ENCODE results near the gene NUP210L. TPM values are rescaled to one million over a fixed set of nuclear protein-coding genes. Genes with fewer than 3 reads are reported as not detected.

NUP210L gene
- total RNA-seq, 1 experiment from 2014 or later, result 0.10 TPM

DNA sequence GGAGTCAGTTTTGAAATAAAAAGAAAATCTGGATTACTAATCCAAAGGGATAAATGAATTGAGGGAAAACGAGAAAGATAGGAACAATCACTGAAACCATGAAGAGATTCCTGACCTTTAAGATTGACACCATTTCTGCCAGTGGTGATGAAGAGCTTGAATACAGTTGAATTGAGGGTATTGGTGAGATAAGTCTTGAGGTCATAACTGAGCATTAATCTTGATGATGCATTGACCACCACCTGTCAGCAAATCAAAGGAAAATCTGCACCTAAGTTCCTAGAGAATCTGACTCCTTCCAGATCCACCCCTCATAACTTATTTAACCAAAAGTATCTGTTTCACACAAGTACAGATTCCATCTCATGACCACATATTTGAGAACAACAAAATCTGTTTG is 142.7 kb downstream of the NUP210L start:
- Histone ChIP-seq H3K27me3 (ENCODE audit: insufficient read depth, low read length) (no peaks in the 10 kb centered on the region), H4K20me1 (ENCODE audit: insufficient read depth) (no peaks in the 10 kb centered on the region), H2AFZ (ENCODE audit: low read depth, low read length, poor library complexity, severe bottlenecking) (no peak overlapping the region), H3K79me2 (ENCODE audit: insufficient read depth, low read length) (no peaks in the 10 kb centered on the region), H3K4me1 (ENCODE audit: control insufficient read depth in 1 of 2, insufficient read depth in 2 of 2, low read length in 2 of 2) (peaks cover 3 to 6% of the 10 kb centered on the region in 2 experiments; a peak in 2 of 4 replicates), H3K9me3 (ENCODE audit: control insufficient read depth in 1 of 2, insufficient read depth in 1 of 2, low read depth in 1 of 2, low read length in 2 of 2) (no peaks in the 10 kb centered on the region), H3K4me3 (replicated peaks in 1 of 2; ENCODE audit: low read depth in 1 of 2, low read length in 2 of 2) (no peak overlapping the region), H3K4me2 (ENCODE audit: low read length) (no peak overlapping the region), H3K9ac (ENCODE audit: low read length) (no peak overlapping the region), H3K36me3 (ENCODE audit: control insufficient read depth in 1 of 2, insufficient read depth in 2 of 2, low read length in 2 of 2) (no peaks in the 10 kb centered on the region), H3K27ac (ENCODE audit: low read depth, low read length) (no peak overlapping the region), H3K9me2 (ENCODE audit: insufficient read depth) (no peaks in the 10 kb centered on the region)
- ChIA-PET CTCF (no interaction called here), RAD21 (ENCODE audit: low non-redundant PET in 1 of 2, low total read pairs in 2 of 2, uncharacterized antibody in 2 of 2, unreplicated experiment in 2 of 2) (no interaction called here), POLR2A (interaction anchor here (1.2 kb wide), 1 partner anchor 22 kb away, joined by 4 read pairs; the partner anchor contains the start of gene RPS27)
- ATAC-seq (no peak), DNase-seq (ENCODE audit: low read depth, low spot score) (no peak)
- intact Hi-C loops (cut with micrococcal nuclease), result no loop called here
- BruUV-seq (replicated peaks), result no TSS peak
- no peak for TF ChIP-seq SRF (IDR thresholded peaks at IDR 0.05; ENCODE audit: low read depth)

DNA sequence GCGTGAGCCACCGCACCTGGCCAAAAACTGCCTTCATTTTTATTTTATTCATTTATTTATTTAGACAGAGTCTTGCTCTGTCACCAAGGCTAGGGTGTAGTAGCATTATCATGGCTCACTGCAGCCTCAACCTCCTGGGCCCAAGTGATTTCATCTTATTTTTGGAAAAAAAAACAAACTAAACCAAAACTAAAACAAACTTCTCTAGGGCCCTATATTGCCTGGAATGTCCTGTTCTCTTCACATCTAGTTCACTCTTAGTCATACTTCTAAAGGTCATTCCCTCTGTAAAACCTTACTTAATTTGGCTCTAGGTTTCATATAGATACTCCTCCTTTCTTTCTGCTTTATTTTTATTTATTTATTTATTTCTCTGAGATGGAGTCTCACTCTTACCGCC is 148.7 kb downstream of the NUP210L start:
- peaks cover 7 to 16% of the 10 kb centered on the region in 2 experiments for H3K4me1 ChIP-seq (ENCODE audit: control insufficient read depth in 1 of 2, insufficient read depth in 2 of 2, low read length in 2 of 2)
- ChIA-PET CTCF (no interaction called here), POLR2A (interaction anchor here (1.1 kb wide), 1 partner anchor 16 kb away, joined by 5 read pairs; no protein-coding TSS in a partner anchor), RAD21 (ENCODE audit: low non-redundant PET in 1 of 2, low total read pairs in 2 of 2, uncharacterized antibody in 2 of 2, unreplicated experiment in 2 of 2) (no interaction called here)
- no peaks in the 10 kb centered on the region for H4K20me1 ChIP-seq (ENCODE audit: insufficient read depth)
- no peaks in the 10 kb centered on the region for H3K36me3 ChIP-seq (ENCODE audit: control insufficient read depth in 1 of 2, insufficient read depth in 2 of 2, low read length in 2 of 2)
- no peaks in the 10 kb centered on the region for H3K27me3 ChIP-seq (ENCODE audit: insufficient read depth, low read length)
- H3K79me2 ChIP-seq (ENCODE audit: insufficient read depth, low read length), result no peaks in the 10 kb centered on the region
- H3K9me3 ChIP-seq (ENCODE audit: control insufficient read depth in 1 of 2, insufficient read depth in 1 of 2, low read depth in 1 of 2, low read length in 2 of 2), result no peaks in the 10 kb centered on the region
- no peak overlapping the region for H3K9ac ChIP-seq (ENCODE audit: low read length)
- BruUV-seq (replicated peaks), result no TSS peak
- no peak for TF ChIP-seq TCF7L2 (IDR thresholded peaks at IDR 0.05; ENCODE audit: borderline replicate concordance, extremely low read depth, insufficient read depth, insufficient read length)
- no peak for TF ChIP-seq EZH2 (IDR thresholded peaks at IDR 0.05)
- no peak for TF ChIP-seq RAD21 (IDR thresholded peaks at IDR 0.05; ENCODE audit: low read depth)
- TF ChIP-seq POLR2A (IDR thresholded peaks at IDR 0.05; ENCODE audit: borderline replicate concordance, extremely low read depth, insufficient read depth, insufficient read length), result no peak
- TF ChIP-seq ELF1 (IDR thresholded peaks at IDR 0.05; ENCODE audit: borderline replicate concordance, low read depth), result no peak
- no peak for TF ChIP-seq EGR1 (IDR thresholded peaks at IDR 0.05; ENCODE audit: low read depth)
- TF ChIP-seq FOSL1 (IDR thresholded peaks at IDR 0.05; ENCODE audit: low read depth), result no peak
- TF ChIP-seq CBX3 (IDR thresholded peaks at IDR 0.05; ENCODE audit: low read depth), result no peak
- TF ChIP-seq JUND (IDR thresholded peaks at IDR 0.05), result no peak
- TF ChIP-seq CEBPB (IDR thresholded peaks at IDR 0.05; ENCODE audit: low read depth), result no peak
- no peak for TF ChIP-seq ZFX (IDR thresholded peaks at IDR 0.05)
- TF ChIP-seq, protein P1, sequence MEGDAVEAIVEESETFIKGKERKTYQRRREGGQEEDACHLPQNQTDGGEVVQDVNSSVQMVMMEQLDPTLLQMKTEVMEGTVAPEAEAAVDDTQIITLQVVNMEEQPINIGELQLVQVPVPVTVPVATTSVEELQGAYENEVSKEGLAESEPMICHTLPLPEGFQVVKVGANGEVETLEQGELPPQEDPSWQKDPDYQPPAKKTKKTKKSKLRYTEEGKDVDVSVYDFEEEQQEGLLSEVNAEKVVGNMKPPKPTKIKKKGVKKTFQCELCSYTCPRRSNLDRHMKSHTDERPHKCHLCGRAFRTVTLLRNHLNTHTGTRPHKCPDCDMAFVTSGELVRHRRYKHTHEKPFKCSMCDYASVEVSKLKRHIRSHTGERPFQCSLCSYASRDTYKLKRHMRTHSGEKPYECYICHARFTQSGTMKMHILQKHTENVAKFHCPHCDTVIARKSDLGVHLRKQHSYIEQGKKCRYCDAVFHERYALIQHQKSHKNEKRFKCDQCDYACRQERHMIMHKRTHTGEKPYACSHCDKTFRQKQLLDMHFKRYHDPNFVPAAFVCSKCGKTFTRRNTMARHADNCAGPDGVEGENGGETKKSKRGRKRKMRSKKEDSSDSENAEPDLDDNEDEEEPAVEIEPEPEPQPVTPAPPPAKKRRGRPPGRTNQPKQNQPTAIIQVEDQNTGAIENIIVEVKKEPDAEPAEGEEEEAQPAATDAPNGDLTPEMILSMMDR (IDR thresholded peaks at IDR 0.05 in 2 of 3, conservative IDR thresholded peaks at IDR 0.05 in 1 of 3; ENCODE audit: borderline replicate concordance in 1 of 3, insufficient read depth in 1 of 3, low read depth in 2 of 3, low read length in 2 of 3), result no peak
- no peak for TF ChIP-seq SP1 (IDR thresholded peaks at IDR 0.05; ENCODE audit: low read depth)
- TF ChIP-seq POLR2AphosphoS5 (IDR thresholded peaks at IDR 0.05; ENCODE audit: low read depth, low read length), result no peak
- no peak overlapping the region for H2AFZ ChIP-seq (ENCODE audit: low read depth, low read length, poor library complexity, severe bottlenecking)
- DNase-seq (ENCODE audit: low read depth, low spot score), result no peak
- intact Hi-C loops (cut with micrococcal nuclease), result no loop called here
- no peaks in the 10 kb centered on the region for H3K9me2 ChIP-seq (ENCODE audit: insufficient read depth)
- ATAC-seq, result no peak
- H3K27ac ChIP-seq (ENCODE audit: low read depth, low read length), result no peak overlapping the region
- no peak overlapping the region for H3K4me2 ChIP-seq (ENCODE audit: low read length)
- H3K4me3 ChIP-seq (replicated peaks in 1 of 2; ENCODE audit: low read depth in 1 of 2, low read length in 2 of 2), result no peak overlapping the region
